Naive thymus-derived CD4-positive, alpha-beta T cell (primary cell): ENCODE measurements around the gene RBMS3. TPM values are rescaled to one million over a fixed set of nuclear protein-coding genes. Genes with fewer than 3 reads are reported as not detected.

Experiments used
- ATAC-seq: fragments of 150-1000 bp; cut with Tn5 transposase; 2 replicates; pipeline ENCODE4 v1.10.0; 2021; ENCODE audit warnings: mild to moderate bottlenecking, moderate library complexity
- CTCF ChIA-PET: fragments of 350-600 bp; sonication (Branson Sonifier 250); formaldehyde crosslinking; loops from one replicate; lab custom pipeline; 2021; ENCODE audit warnings: antibody characterized with exemption; lab: Charles Lee
- POLR2A ChIA-PET: fragments of 350-600 bp; sonication (Branson Sonifier 250); formaldehyde crosslinking; loops from one replicate; lab custom pipeline; 2021; ENCODE audit warnings: antibody characterized with exemption, inconsistent platforms; lab: Charles Lee
- DNase-seq, 9 donors: peaks; one replicate each; pipeline versions ENCODE4 v3.0.0 to v3.0.0-alpha.2; 2020 to 2022; ENCODE audit warnings: mixed read lengths in 1 of 9
- H3K27ac ChIP-seq: one replicate; pipeline ENCODE4 v1.7.0; 2013; ENCODE audit warnings: mild to moderate bottlenecking, low read depth, low read length, moderate library complexity
- H3K27me3 ChIP-seq, 2 donors: one replicate each; pipeline ENCODE4 v1.7.0; 2013; ENCODE audit warnings: low read length in 2 of 2, mild to moderate bottlenecking in 2 of 2, moderate library complexity in 2 of 2; ENCODE audit not compliant: control insufficient read depth in 2 of 2, insufficient read depth in 2 of 2
- H3K36me3 ChIP-seq, 3 experiments: 1 replicate in 2 of 3; 2 replicates in 1 of 3; pipeline ENCODE4 v1.7.0; 2013; ENCODE audit warnings: low read length in 3 of 3, mild to moderate bottlenecking in 3 of 3, moderate library complexity in 1 of 3; ENCODE audit not compliant: insufficient read depth in 3 of 3, control insufficient read depth in 2 of 3
- H3K4me1 ChIP-seq, 2 donors: one replicate each; pipeline ENCODE4 v1.7.0; 2013; ENCODE audit warnings: low read length in 2 of 2, mild to moderate bottlenecking in 2 of 2, moderate library complexity in 1 of 2; ENCODE audit not compliant: control insufficient read depth in 2 of 2, insufficient read depth in 2 of 2
- H3K4me3 ChIP-seq: 2 replicates; pipeline ENCODE4 v1.7.0; 2013; ENCODE audit warnings: mild to moderate bottlenecking, low read length
- H3K9me3 ChIP-seq, 3 experiments: 1 replicate in 2 of 3; 2 replicates in 1 of 3; pipeline ENCODE4 v1.7.0; 2013; ENCODE audit warnings: low read length in 3 of 3; ENCODE audit not compliant: control insufficient read depth in 2 of 3
- H3K27ac Mint-ChIP-seq, 9 donors: one replicate each; pipeline ENCODE4 v1.8.0; 2020 to 2022; ENCODE audit warnings: mixed read lengths in 9 of 9, mild to moderate bottlenecking in 8 of 9, moderate library complexity in 5 of 9, inconsistent platforms in 2 of 9
- H3K27me3 Mint-ChIP-seq, 5 donors: one replicate each; pipeline ENCODE4 v1.8.0; 2021 to 2022; ENCODE audit warnings: mixed read lengths in 5 of 5, mild to moderate bottlenecking in 1 of 5
- H3K36me3 Mint-ChIP-seq, 5 donors: one replicate each; pipeline ENCODE4 v1.8.0; 2020 to 2022; ENCODE audit warnings: mixed read lengths in 5 of 5, mild to moderate bottlenecking in 3 of 5, inconsistent platforms in 1 of 5
- H3K4me1 Mint-ChIP-seq, 7 donors: one replicate each; pipeline ENCODE4 v1.8.0; 2020 to 2022; ENCODE audit warnings: mixed read lengths in 7 of 7, mild to moderate bottlenecking in 3 of 7, inconsistent platforms in 1 of 7
- H3K4me3 Mint-ChIP-seq, 10 donors: one replicate each; pipeline ENCODE4 v1.8.0; 2020 to 2022; ENCODE audit warnings: mild to moderate bottlenecking in 10 of 10, mixed read lengths in 10 of 10, moderate library complexity in 6 of 10, inconsistent platforms in 2 of 10
- H3K9me3 Mint-ChIP-seq, 11 donors: one replicate each; pipeline ENCODE4 v1.8.0; 2020 to 2022; ENCODE audit warnings: mixed read lengths in 11 of 11, mild to moderate bottlenecking in 4 of 11, inconsistent platforms in 1 of 11, moderate library complexity in 1 of 11
- intact Hi-C, 2 donors: fragments of 100-400 bp; cut with micrococcal nuclease; formaldehyde crosslinking; loops; one replicate each; pipeline ENCODE4 v1.15.1; 2023
- polyA plus RNA-seq, 2 donors: library from polyadenylated mRNA; unstranded; fragments of 300-500 nt; fragmentation: Illumina TruSeq; gene quantifications; one replicate each; pipeline ENCODE4 v1.2.3, GENCODE V29; 2021
- total RNA-seq, 6 experiments: library from RNA in 5 of 6; stranded (reverse) in 5 of 6; gene quantifications; 1 replicate in 5 of 6; 2 replicates in 1 of 6; pipeline ENCODE4 v1.2.3 and lab custom pipeline; 2021 to 2026

RBMS3 gene
- total and polyA plus RNA-seq, 7 experiments from 2014 or later, result 0.15 to 4.9 (median 0.49) TPM

GRCh38 chr3:29577250-29577649 lies 296.4 kb downstream of the RBMS3 start:
- Histone ChIP-seq H3K36me3 (no peaks in the 10 kb centered on the region), H3K27ac (no peak overlapping the region), H3K4me1 (no peaks in the 10 kb centered on the region), H3K9me3 (no peaks in the 10 kb centered on the region), H3K4me3 (no peak overlapping the region), H3K27me3 (no peaks in the 10 kb centered on the region)
- DNase-seq, result no peak
- H3K27ac Mint-ChIP-seq, result no peak overlapping the region
- POLR2A ChIA-PET, result no interaction called here
- intact Hi-C loops, result no loop called here
- H3K4me3 Mint-ChIP-seq, result no peak overlapping the region
- H3K4me1 Mint-ChIP-seq, result peaks cover 0 to 1% (median 0%) of the 10 kb centered on the region in 7 donors
- ATAC-seq, result no peak
- peaks cover 0 to 6% (median 1%) of the 10 kb centered on the region in 11 donors for H3K9me3 Mint-ChIP-seq
- CTCF ChIA-PET, result no interaction called here
- H3K36me3 Mint-ChIP-seq, result no peaks in the 10 kb centered on the region
- peaks cover 0 to 4% (median 0%) of the 10 kb centered on the region in 5 donors for H3K27me3 Mint-ChIP-seq

- Histone ChIP-seq H3K9me3 (no peaks in the 10 kb centered on the region), H3K4me1 (no peaks in the 10 kb centered on the region), H3K27me3 (no peaks in the 10 kb centered on the region), H3K36me3 (no peaks in the 10 kb centered on the region), H3K27ac (no peak overlapping the region), H3K4me3 (no peak overlapping the region)
- peaks cover 0 to 2% (median 0%) of the 10 kb centered on the region in 11 donors for H3K9me3 Mint-ChIP-seq
- POLR2A ChIA-PET, result no interaction called here
- peaks cover 0 to 1% (median 0%) of the 10 kb centered on the region in 7 donors for H3K4me1 Mint-ChIP-seq
- ATAC-seq, result no peak
- intact Hi-C loops, result no loop called here
- H3K4me3 Mint-ChIP-seq, result no peak overlapping the region
- no peak for DNase-seq
- no peaks in the 10 kb centered on the region for H3K36me3 Mint-ChIP-seq
- H3K27me3 Mint-ChIP-seq, result peaks cover 0 to 4% (median 0%) of the 10 kb centered on the region in 5 donors
- CTCF ChIA-PET, result no interaction called here
- H3K27ac Mint-ChIP-seq, result no peak overlapping the region
Measured at GRCh38 chr3:29581311-29581710, 300.4 kb downstream of the RBMS3 start.

GRCh38 chr3:29582273-29582672 lies 301.4 kb downstream of the RBMS3 start:
- no peaks in the 10 kb centered on the region for H3K36me3 ChIP-seq
- CTCF ChIA-PET, result no interaction called here
- no peak for DNase-seq

GRCh38 chr3:29583861-29584260 lies 303.0 kb downstream of the RBMS3 start:
- Histone ChIP-seq H3K36me3 (no peaks in the 10 kb centered on the region), H3K27me3 (no peaks in the 10 kb centered on the region), H3K4me3 (no peak overlapping the region), H3K9me3 (no peaks in the 10 kb centered on the region), H3K27ac (no peak overlapping the region), H3K4me1 (no peaks in the 10 kb centered on the region)
- CTCF ChIA-PET, result no interaction called here
- DNase-seq, result no peak
- Mint-ChIP-seq H3K4me3 (no peak overlapping the region), H3K9me3 (peaks cover 0 to 3% (median 0%) of the 10 kb centered on the region in 11 donors), H3K27ac (no peak overlapping the region), H3K4me1 (no peaks in the 10 kb centered on the region), H3K36me3 (no peaks in the 10 kb centered on the region), H3K27me3 (peaks cover 0 to 2% (median 0%) of the 10 kb centered on the region in 5 donors)
- intact Hi-C loops, result no loop called here
- POLR2A ChIA-PET, result no interaction called here
- no peak for ATAC-seq

More at GRCh38 chr3:29582273-29582672, 301.4 kb downstream of the RBMS3 start:
- H3K27ac Mint-ChIP-seq, result no peak overlapping the region
- H3K4me1 Mint-ChIP-seq, result peaks cover 0 to 1% (median 0%) of the 10 kb centered on the region in 7 donors
- no peak overlapping the region for H3K4me3 ChIP-seq
- H3K9me3 ChIP-seq, result no peaks in the 10 kb centered on the region
- intact Hi-C loops, result no loop called here
- H3K27me3 ChIP-seq, result no peaks in the 10 kb centered on the region
- no peak overlapping the region for H3K4me3 Mint-ChIP-seq
- H3K9me3 Mint-ChIP-seq, result peaks cover 0 to 2% (median 0%) of the 10 kb centered on the region in 11 donors
- H3K27me3 Mint-ChIP-seq, result peaks cover 0 to 4% (median 0%) of the 10 kb centered on the region in 5 donors
- POLR2A ChIA-PET, result no interaction called here
- no peaks in the 10 kb centered on the region for H3K4me1 ChIP-seq
- H3K27ac ChIP-seq, result no peak overlapping the region
- ATAC-seq, result no peak
- no peaks in the 10 kb centered on the region for H3K36me3 Mint-ChIP-seq

GRCh38 chr3:29585368-29585767 lies 304.5 kb downstream of the RBMS3 start:
- POLR2A ChIA-PET, result no interaction called here
- no peaks in the 10 kb centered on the region for H3K4me1 Mint-ChIP-seq
- H3K27ac Mint-ChIP-seq, result no peak overlapping the region
- Histone ChIP-seq H3K27me3 (no peaks in the 10 kb centered on the region), H3K27ac (no peak overlapping the region), H3K9me3 (no peaks in the 10 kb centered on the region), H3K4me1 (no peaks in the 10 kb centered on the region), H3K36me3 (no peaks in the 10 kb centered on the region), H3K4me3 (no peak overlapping the region)
- ATAC-seq (no peak), DNase-seq (no peak)
- H3K36me3 Mint-ChIP-seq, result no peaks in the 10 kb centered on the region
- intact Hi-C loops, result no loop called here
- CTCF ChIA-PET, result no interaction called here
- no peak overlapping the region for H3K4me3 Mint-ChIP-seq
- H3K9me3 Mint-ChIP-seq, result peaks cover 0 to 3% (median 0%) of the 10 kb centered on the region in 11 donors
- H3K27me3 Mint-ChIP-seq, result peaks cover 0 to 2% (median 0%) of the 10 kb centered on the region in 5 donors

- Mint-ChIP-seq H3K4me3 (no peak overlapping the region), H3K4me1 (no peaks in the 10 kb centered on the region), H3K9me3 (peaks cover 0 to 9% (median 0%) of the 10 kb centered on the region in 11 donors), H3K27ac (no peak overlapping the region), H3K36me3 (no peaks in the 10 kb centered on the region), H3K27me3 (no peaks in the 10 kb centered on the region)
- no peaks in the 10 kb centered on the region for H3K27me3 ChIP-seq
- DNase-seq (no peak), ATAC-seq (no peak)
- ChIA-PET CTCF (no interaction called here), POLR2A (no interaction called here)
- no peaks in the 10 kb centered on the region for H3K4me1 ChIP-seq
- no peak overlapping the region for H3K27ac ChIP-seq
- no peaks in the 10 kb centered on the region for H3K9me3 ChIP-seq
- no peak overlapping the region for H3K4me3 ChIP-seq
- no peaks in the 10 kb centered on the region for H3K36me3 ChIP-seq
- intact Hi-C loops, result no loop called here
Measured at GRCh38 chr3:29587340-29587739, 306.5 kb downstream of the RBMS3 start.

GRCh38 chr3:29590012-29590411 lies 309.1 kb downstream of the RBMS3 start:
- ATAC-seq (no peak), DNase-seq (no peak)
- Mint-ChIP-seq H3K4me1 (no peaks in the 10 kb centered on the region), H3K27me3 (no peaks in the 10 kb centered on the region), H3K27ac (no peak overlapping the region), H3K9me3 (peaks cover 0 to 9% (median 0%) of the 10 kb centered on the region in 11 donors), H3K4me3 (no peak overlapping the region), H3K36me3 (no peaks in the 10 kb centered on the region)
- H3K27ac ChIP-seq, result no peak overlapping the region
- no peaks in the 10 kb centered on the region for H3K4me1 ChIP-seq
- H3K4me3 ChIP-seq, result no peak overlapping the region
- H3K9me3 ChIP-seq, result no peaks in the 10 kb centered on the region
- H3K27me3 ChIP-seq, result no peaks in the 10 kb centered on the region
- H3K36me3 ChIP-seq, result no peaks in the 10 kb centered on the region
- ChIA-PET POLR2A (no interaction called here), CTCF (no interaction called here)
- intact Hi-C loops, result no loop called here
